NCI-H82 treated with DMSO at 0.1 percent for 48 hours (cell line): ENCODE data around the gene AUTS2.

Experiments used
- DNase-seq: peaks from one replicate; lab custom pipeline; 2025; ENCODE audit not compliant: unreplicated experiment; lab: John Stamatoyannopoulos, UW

The AUTS2 gene

GRCh38 chr7:70321016-70321590 lies 722.8 kb downstream of the AUTS2 start:
- no peak for DNase-seq

- DNase-seq: peak; percentile 98
Measured at GRCh38 chr7:70322856-70323255, 724.6 kb downstream of the AUTS2 start.

GRCh38 chr7:70325509-70326101 lies 727.3 kb downstream of the AUTS2 start:
- DNase-seq: peak; percentile 70

- no peak for DNase-seq
Measured at GRCh38 chr7:70334295-70334694, 736.0 kb downstream of the AUTS2 start.

- DNase-seq: no peak
Measured at GRCh38 chr7:70334871-70335270, 736.6 kb downstream of the AUTS2 start.

GRCh38 chr7:70336536-70336935 lies 738.3 kb downstream of the AUTS2 start:
- no peak for DNase-seq

GRCh38 chr7:70338015-70338414 lies 739.7 kb downstream of the AUTS2 start:
- peak; percentile 36 for DNase-seq

GRCh38 chr7:70340236-70340635 lies 742.0 kb downstream of the AUTS2 start:
- no peak for DNase-seq

GRCh38 chr7:70341446-70341845 lies 743.2 kb downstream of the AUTS2 start:
- DNase-seq: no peak

GRCh38 chr7:70343519-70343918 lies 745.2 kb downstream of the AUTS2 start:
- peak; percentile 95 for DNase-seq

- DNase-seq: peak; percentile 46
Measured at GRCh38 chr7:70344726-70345125, 746.5 kb downstream of the AUTS2 start.

GRCh38 chr7:70346844-70347462 lies 748.7 kb downstream of the AUTS2 start:
- DNase-seq: no peak

GRCh38 chr7:70347463-70348254 lies 749.4 kb downstream of the AUTS2 start:
- no peak for DNase-seq

GRCh38 chr7:70349031-70349430 lies 750.8 kb downstream of the AUTS2 start:
- no peak for DNase-seq

- DNase-seq: peak; percentile 19
Measured at GRCh38 chr7:70349819-70350218, 751.5 kb downstream of the AUTS2 start.

- DNase-seq: no peak
Measured at GRCh38 chr7:70352088-70352487, 753.8 kb downstream of the AUTS2 start.

GRCh38 chr7:70352906-70353305 lies 754.6 kb downstream of the AUTS2 start:
- DNase-seq: no peak

GRCh38 chr7:70353330-70353945 lies 755.2 kb downstream of the AUTS2 start:
- peak; percentile 66 for DNase-seq

- peak; percentile 75 for DNase-seq
Measured at GRCh38 chr7:70353946-70354335, 755.7 kb downstream of the AUTS2 start.

- peak; percentile 79 for DNase-seq
Measured at GRCh38 chr7:70354409-70355169, 756.3 kb downstream of the AUTS2 start.
